Ishikawa (cell line): Measurements from ENCODE around the gene RNPEPL1.

Source experiments
- EGR1 ChIP-seq: IDR thresholded peaks from 2 replicates; pipeline ENCODE4 v1.6.1; 2012
- TAF1 ChIP-seq: IDR thresholded peaks from 2 replicates; pipeline ENCODE4 v1.6.1; 2012; ENCODE audit warnings: low read depth, mild to moderate bottlenecking
- TEAD4 ChIP-seq: IDR thresholded peaks from 2 replicates; pipeline ENCODE4 v1.6.1; 2012

GRCh38 chr2:240624011-240624949 is 56.0 kb downstream of the RNPEPL1 start:
- TF ChIP-seq TEAD4 = no peak
- TF ChIP-seq TAF1 = no peak
- TF ChIP-seq EGR1 = no peak
